HS-5 (cell line): Measurements from ENCODE around the gene RNF149.
"Not testable (repeated sequence)": the region's sequence is repeated elsewhere in the genome, so short reads cannot be mapped to it uniquely, and the experiment has no call there.

Experiments used
- DNase-seq: peaks from one replicate; pipeline ENCODE4 v3.0.0-alpha.2; 2012; ENCODE audit warnings: low read depth

The RNF149 gene

DNA sequence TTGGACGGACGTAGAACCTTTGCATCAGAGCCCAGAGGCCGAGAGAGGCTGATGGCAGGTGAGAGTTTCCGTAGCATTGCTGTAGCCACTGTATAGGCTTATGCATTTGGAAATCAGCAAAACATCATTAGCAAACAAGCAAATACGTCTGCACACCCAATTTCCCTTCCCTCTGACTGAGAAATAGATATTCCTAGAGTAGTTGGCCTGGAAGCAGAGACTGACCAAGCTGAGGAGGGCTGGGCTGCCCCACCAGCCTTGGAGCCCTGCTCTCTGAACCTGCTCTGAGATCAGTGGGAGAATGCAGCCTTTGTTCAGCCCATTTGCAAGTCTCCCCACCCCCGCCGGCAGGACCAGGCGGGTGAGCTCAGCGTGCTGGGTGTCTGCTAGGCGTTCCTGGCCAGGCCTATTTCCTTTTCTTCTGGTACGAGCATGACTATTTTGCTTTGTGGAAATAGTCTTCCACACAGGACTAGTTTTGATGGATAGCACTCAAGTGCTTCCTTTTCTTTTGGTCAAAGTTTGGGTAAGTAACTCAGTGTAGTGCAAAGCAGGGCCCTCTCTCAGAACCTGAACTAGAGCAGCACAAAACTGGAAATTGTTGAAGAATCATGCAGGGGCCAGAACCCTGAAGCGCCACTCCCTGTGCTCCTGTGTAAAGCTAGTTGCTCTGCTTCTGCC lies 21.9 kb upstream of the RNF149 start:
- no peak for DNase-seq

- no peak for DNase-seq
These were observed 20.5 kb upstream of the RNF149 start for GRCh38 chr2:101329026-101329425.

GRCh38 chr2:101328474-101329007 lies 20.0 kb upstream of the RNF149 start:
- peak; percentile 28 for DNase-seq

DNA sequence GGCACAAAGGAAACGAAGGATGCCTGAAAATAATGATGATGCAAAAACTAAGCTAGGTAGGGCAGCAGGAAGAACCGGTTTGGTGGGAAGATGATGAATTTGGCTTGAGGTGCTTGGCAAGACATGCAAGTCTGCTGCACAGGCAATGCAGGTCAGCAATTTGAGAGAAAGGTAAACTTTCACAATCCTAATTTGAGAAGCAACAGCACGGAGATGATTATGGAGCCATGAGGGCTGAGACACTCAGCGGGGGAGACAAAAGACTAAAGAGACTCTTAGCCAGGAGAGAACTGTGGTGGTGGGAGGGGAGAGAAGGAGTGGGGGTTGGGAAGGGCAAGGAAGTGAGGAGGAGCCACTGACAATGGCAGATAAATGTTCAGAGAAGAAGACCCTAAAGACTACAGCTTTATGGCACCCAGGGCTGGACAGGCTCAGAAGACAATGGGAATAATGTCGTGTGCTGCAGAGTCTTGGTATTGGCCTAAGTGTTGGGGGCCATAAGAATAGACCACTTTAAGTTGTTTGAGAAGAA lies 19.4 kb upstream of the RNF149 start:
- DNase-seq = no peak

DNA sequence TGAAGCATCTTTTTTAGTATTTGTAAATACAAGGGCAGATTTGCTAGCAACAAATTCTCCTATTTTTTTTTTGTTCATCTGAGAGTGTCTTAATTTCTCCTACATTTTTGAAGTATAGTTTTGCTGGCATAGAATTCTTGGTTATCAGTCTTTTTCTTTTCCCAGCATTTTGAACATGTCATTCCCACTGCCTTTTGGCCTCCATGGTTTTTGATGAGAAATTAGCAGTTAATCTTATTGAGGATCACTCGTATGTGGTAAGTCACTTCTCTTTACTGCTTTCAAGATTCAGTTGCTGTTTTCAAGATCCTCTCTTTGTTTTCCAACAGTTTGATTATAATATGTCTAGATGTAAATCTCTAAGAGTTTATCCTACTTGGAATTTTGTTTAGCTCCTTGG lies 16.9 kb upstream of the RNF149 start:
- DNase-seq = no peak

DNA sequence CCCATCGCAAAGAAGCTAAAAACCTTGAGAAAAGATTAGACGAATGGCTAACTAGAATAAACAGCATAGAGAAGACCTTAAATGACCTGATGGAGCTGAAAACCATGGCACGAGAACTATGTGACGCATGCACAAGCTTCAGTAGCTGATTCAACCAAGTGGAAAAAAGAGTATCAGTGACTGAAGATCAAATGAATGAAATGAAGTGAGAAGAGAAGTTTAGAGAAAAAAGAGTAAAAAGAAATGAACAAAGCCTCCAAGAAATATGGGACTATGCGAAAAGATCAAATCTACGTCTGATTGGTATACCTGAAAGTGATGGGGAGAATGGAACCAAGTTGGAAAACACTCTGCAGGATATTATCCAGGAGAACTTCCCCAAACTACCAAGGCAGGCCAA lies 8.1 kb upstream of the RNF149 start:
- DNase-seq = not testable (repeated sequence)

- no peak for DNase-seq
These were observed 3.2 kb upstream of the RNF149 start for GRCh38 chr2:101311696-101312017.

DNA sequence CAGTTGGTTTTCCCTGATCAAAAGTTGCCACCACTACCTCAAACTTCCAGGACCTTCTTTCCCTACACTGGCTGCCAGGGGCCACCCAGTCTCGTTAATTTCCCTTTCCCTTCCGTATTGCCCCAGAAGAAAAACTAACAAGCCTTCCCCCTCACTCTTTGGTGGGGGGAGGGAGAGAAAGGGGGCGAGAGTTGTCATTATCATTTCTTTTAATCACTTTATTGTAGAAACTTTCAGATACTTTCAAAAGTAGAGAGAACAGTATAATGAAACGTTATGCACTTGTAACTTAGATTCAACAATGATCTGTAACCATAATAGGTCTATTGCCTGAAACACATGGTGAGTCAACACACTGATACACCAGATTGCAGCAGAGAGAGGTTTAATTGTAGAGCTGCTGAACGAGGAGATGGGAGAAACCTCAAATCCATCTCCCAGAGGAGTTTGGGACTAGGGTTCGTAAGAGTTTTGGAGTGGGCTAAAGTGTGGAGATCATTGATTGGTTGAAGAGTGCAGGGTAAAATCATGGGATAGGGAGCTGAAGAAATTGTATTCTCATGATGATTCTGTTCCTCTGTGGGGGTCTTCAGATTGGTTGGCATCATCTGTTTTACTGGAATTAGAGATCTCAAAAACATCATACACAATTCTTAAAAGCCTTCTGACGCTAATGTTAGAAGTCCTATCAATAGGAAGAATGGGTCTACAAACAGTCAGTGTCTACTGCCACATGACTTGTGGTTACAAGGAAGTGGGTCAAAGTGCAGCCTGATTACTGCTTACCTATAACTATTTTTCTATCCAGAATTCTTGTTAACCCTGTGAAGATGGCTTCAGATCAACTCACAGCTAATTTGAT lies 2.6 kb upstream of the RNF149 start:
- no peak for DNase-seq

DNA sequence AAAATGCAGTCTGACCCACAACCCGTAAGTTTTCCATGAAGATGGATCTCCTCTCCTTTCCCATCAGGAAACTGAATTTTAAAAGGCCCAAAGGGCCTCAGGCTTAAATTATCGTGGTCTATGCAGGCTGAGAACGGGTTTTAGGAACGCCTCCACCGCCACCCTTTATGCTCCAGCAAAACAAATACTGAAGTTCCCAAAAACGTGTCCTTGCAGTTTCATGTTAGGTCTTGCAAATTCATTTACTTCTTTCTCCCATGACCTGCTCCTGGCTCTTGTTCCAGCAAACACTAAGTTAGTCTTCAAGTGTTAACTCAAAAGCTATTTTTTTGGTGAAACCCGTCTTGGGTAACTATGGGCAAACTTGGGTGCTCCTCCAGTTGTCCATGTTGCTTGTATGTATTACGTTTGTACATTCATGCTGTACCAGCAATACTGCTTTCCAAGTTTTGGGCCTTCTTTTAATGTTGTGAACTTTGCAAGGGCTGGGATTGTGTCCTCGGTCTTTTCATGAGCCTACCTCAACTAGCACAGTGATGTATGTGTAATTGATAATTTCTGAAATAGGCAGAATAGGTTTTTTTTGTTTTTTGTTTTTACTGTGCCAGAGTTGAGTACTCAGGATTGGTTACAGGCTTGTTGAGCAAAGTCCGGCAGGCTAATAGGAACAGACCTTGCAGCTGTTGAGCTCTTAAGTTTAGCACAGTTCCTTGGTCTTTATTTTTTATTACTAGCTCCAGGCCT lies 1.8 kb upstream of the RNF149 start:
- DNase-seq = no peak

DNA sequence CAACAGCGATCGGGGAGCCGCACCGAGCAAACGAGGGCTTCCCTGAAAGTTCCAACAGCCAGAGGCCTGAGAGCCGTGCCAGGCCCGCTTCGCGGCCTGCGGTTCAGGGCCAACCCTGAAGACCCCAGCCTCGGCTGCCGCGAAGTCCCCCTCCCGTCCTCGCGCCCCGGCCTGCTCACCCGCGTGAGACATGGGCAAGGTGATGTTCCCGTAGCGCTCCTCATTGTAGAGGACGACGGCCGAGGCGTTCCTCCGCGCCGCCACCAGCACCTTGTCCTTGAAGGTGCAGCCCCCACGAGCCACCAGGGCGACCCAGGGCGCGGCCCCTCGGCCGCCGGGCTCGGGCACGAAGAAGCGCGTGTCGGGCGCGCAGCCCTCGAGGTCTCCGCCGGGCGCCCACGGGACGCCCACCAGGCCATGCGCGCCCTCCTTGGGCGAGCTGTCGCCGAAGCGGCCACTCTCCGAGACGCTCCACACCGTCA lies 510 bp downstream of the RNF149 start:
- no peak for DNase-seq

DNA sequence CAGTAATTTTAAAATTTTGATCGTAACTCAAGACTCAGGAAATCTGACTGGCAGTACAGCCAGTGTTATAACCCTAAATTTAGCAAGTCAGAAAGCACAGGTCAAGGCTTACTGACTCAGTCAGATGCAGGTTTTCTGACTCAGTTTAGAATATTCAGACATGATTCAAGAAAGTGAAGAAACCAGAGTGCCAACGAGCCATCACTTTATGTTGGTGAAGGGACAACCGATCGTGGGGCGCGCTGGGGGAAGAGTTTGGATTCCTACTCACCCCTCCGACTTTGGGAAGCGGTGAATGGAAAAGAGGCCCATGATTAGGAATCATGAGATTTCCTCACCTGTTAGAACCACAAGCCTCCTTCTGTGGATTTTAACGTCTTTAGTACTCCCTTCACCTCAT lies 998 bp downstream of the RNF149 start:
- no peak for DNase-seq

DNA sequence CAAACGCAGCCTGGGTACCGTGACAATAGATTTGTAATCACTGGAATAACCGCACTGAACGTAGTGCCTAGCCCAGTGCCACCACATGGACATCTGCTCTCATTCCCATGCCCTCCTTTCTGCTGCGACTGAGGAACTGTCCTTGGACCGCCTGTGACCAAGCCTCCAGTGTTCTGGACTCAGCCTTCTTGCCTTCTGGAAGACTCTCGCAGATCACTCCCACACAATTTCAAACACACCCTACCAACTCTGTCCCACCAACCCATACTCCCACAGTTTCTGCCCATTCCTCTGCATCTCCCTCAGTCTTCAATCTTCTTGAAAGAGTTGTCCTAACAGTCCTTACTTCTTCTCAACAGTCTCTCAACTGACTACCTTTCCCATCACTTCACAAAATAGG lies 2.1 kb downstream of the RNF149 start:
- no peak for DNase-seq

DNA sequence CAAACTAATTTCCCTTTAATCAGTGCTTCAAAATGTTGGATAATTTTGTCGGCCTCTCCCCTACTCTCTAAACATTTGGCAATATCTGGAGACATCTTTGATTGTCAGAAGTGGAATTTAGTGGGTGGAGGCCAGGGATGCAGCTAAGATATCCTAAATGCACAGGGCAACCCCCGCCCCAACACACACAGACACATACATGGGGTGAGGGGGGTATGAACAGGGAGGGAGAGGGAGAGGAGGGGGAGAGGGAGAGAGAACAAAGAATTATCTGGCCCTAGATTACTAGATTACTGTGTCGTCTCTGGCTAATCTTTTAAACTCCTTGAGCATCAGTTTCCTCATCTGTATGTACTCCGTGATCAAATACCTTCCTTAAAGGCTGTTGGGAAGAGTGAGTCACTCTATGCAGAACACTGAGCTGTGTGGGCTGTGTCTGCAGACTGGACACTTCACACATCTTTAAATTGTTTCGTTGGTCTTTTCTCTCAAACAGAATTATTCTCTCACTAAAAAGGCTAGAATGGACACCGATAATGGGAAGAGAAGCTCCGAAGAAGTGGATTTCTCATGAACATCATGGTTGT lies 2.9 kb downstream of the RNF149 start:
- no peak for DNase-seq

DNA sequence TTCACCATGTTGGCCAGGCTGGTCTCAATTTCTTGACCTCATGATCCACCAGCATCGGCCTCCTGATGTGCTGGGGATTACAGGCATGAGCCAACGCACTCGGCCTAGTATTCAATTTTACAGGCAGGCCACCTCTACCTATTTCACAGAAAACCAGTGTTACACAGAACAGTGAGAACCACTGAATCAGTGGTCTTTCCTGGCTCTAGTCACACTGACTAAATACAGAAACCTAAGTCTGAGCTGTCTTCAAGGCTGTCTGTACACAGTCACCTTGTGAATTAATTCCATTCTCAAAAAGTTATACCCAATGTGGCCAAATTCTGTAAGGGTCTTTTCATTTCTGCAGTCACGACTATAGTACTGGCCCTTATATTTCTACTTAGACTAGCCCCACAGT lies 3.5 kb downstream of the RNF149 start:
- no peak for DNase-seq

GRCh38 chr2:101303688-101304087 lies 4.8 kb downstream of the RNF149 start:
- no peak for DNase-seq

GRCh38 chr2:101302016-101302415 lies 6.5 kb downstream of the RNF149 start:
- DNase-seq = no peak

GRCh38 chr2:101300836-101301235 lies 7.7 kb downstream of the RNF149 start:
- no peak for DNase-seq

DNA sequence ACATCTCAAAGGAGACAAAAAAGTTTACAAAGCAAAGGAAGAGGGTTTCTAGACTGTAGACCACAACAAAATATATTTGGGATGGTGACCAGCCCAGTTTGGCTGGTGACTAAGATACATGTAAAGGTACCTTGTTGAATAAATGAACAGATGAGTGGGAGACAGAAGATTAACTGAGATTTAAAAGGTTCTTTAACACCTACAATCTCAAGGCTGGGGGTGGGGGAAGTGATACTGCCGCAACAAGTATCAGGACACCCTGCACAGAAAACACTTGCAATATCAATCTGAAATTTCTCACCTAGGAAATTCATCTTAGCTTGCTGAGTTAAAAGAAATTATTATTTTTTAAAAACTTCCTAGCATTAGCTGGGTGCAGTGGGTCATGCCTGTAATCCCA lies 8.3 kb downstream of the RNF149 start:
- no peak for DNase-seq

- DNase-seq = no peak
These were observed 8.9 kb downstream of the RNF149 start for GRCh38 chr2:101299604-101300003.

GRCh38 chr2:101297383-101297782 lies 11.1 kb downstream of the RNF149 start:
- no peak for DNase-seq

DNA sequence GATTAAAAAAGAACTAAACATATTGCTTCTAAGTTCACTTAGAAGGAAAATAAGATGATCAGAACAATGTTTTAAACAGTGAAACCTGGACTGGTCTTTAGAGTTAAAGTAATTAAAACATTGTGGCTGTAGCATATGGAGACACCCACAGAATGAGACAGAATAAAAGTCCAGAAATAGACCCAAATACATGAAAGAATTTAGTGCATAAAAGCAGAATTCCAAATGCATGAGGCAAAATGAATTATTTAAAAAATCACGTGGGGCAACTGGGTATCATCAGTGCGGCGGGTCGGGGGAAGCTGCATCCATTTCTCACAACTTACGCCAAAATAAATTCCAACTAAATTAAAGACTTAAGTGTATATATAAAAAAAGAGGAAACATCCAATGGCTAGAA lies 12.1 kb downstream of the RNF149 start:
- no peak for DNase-seq

DNA sequence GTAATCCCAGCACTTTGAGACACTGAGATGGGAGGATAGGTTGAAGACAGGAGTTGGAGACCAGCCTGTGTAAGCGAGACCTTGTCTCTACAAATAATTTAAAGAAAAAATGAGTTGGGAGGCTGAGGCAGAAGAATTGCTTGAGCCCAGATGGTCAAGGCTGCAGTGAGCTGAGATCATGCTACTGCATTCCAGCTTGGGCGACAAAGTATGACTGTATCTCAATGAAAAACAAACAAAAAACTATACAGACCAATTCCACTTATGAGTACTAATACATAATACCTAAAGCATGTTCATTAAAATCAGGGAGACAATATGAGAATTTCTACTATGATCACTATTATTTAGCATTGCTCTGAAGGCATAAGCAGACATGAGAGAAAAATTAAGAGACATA lies 12.6 kb downstream of the RNF149 start:
- no peak for DNase-seq
